Activated naive CD4-positive, alpha-beta T cell treated with anti-CD3 and anti-CD28 coated beads, Interleukin-2, amount 50 U/mL, for 72 hours (primary cell): ENCODE results near the gene SLC36A3. TPM values are rescaled to one million over a fixed set of nuclear protein-coding genes. Genes with fewer than 3 reads are reported as not detected.

Experiments
- ATAC-seq, 2 donors: fragments of 150-1000 bp; cut with Tn5 transposase; 2 replicates each; pipeline ENCODE4 v1.10.0; 2021; ENCODE audit warnings: mild to moderate bottlenecking in 2 of 2, moderate library complexity in 2 of 2
- DNase-seq, 2 donors: peaks; one replicate each; pipeline ENCODE4 v3.0.0; 2021 to 2022; ENCODE audit warnings: low spot score in 2 of 2
- H3K27ac Mint-ChIP-seq, 2 donors: one replicate each; pipeline ENCODE4 v1.8.0; 2022; ENCODE audit warnings: mild to moderate bottlenecking in 2 of 2, mixed read lengths in 2 of 2
- H3K36me3 Mint-ChIP-seq, 2 donors: one replicate each; pipeline ENCODE4 v1.8.0; 2022; ENCODE audit warnings: mixed read lengths in 2 of 2
- H3K9me3 Mint-ChIP-seq, 2 donors: one replicate each; pipeline ENCODE4 v1.8.0; 2022; ENCODE audit warnings: mixed read lengths in 2 of 2
- total RNA-seq, 2 donors: library from RNA; stranded (reverse); gene quantifications; one replicate each; pipeline ENCODE4 v1.2.3, GENCODE V29; 2022

Gene SLC36A3
- not detected for total RNA-seq

DNA sequence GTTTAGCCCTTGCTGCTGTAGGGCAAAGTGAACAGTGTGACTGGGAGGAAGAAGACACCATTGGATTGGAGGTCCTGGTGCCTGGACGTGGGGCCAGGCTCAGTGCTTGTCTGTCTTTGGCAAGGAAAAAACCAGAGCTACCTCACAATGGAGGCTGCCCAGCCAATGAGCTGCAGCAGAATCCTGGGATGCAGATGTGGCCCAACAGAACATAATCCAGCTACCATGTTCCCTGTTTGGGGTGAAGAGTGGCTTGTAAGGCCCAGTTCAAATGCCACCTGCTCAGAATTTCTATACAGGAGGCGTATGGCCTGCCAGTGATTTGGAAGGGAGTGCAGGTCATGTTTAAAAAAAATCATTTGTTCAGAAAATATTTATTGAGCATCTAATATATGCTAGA is at the start of gene SLC36A3:
SLC36A3 (minus strand) TSS at position 101 of the 400 bp plus-strand sequence. CDS start 412 bp downstream, outside the sequence.
- H3K36me3 Mint-ChIP-seq = no peaks in the 10 kb centered on the region
- no peak within 1 kb of the TSS for H3K27ac Mint-ChIP-seq
- ATAC-seq = no peak
- H3K9me3 Mint-ChIP-seq = no peaks in the 10 kb centered on the region
- no peak for DNase-seq

DNA sequence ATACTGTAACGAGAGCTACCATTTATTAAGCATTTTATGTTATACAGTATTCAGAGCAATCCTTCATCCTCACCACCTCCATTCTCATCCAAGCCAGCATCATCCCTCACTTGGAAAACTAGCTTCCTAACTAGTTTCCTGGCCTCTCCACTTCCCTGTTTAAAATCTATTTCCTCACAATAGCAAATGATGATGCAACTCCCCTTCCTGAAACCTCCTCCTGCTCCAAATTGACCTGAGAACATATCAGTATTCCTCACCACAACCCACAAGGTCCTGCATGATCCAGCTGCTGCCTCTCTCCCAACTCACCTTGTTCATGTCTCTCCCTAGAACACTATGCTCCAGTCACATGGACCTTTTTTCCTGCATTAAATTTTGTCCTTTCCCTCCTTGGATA is 48.1 kb upstream of the SLC36A3 start:
- H3K36me3 Mint-ChIP-seq = no peaks in the 10 kb centered on the region
- H3K9me3 Mint-ChIP-seq = no peaks in the 10 kb centered on the region
- H3K27ac Mint-ChIP-seq = no peak overlapping the region
- ATAC-seq = no peak
- DNase-seq = no peak

- DNase-seq = no peak
- no peak for ATAC-seq
- no peaks in the 10 kb centered on the region for H3K36me3 Mint-ChIP-seq
- no peak overlapping the region for H3K27ac Mint-ChIP-seq
- H3K9me3 Mint-ChIP-seq = no peaks in the 10 kb centered on the region
Measured at GRCh38 chr5:151348789-151349188, 45.2 kb upstream of the SLC36A3 start.

DNA sequence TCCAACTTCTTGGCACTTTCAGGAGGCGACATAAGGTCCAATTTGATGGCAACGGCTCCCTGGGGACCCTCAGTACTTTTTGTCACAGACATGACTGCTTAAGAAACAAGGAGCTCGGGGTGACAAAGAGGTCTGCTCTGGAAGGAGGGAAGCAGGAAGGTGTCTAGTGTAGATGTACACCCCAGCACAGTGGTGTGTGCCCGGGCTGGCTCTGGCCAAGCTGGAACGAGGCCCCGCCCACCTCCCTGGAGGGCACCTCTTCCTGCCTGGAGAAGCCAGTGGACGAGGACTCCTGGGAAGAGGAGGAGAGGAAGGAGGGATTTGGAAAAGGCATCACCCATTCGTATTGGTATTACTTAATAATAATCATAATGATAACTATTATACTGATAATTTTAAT is 43.8 kb upstream of the SLC36A3 start, which contains the start of gene SLC36A2:
SLC36A2 (minus strand) TSS at position 191 of the 400 bp plus-strand sequence; CDS start at position 92, 99 bp downstream.
- no peak within 1 kb of the TSS for H3K27ac Mint-ChIP-seq
- ATAC-seq = no peak

DNA sequence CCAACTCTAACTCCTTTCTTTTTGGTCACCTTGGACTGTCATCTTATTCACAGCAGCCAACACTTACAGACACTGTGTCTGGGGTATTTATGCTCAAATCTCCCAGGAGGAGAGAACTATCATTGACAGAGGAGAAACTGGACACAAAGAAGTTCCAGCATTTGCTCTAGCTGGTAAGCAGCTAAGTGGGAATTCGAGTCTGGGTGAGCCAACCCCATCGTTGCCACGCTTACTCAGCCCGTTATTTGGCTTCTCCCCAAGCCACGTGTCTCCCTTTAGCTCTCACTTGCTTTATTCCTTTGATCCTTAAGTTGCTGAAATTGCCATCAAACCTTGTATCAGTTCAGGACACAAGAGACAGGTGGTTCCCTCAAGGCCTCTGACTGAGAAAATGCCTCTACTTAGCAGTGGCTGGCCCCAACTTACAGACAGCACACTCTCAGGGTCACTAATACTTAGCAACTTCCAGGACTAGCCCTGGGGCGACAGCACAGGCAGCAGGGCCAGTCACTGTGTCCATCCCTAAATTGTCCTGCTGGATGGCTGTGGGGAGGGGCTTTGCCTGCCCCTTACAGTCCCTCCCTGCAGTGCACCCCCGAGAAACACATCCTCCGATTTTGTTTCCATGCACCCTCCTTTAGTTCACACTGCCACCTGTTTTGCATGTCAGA is 42.4 kb upstream of the SLC36A3 start:
- Mint-ChIP-seq H3K27ac (no peak overlapping the region), H3K9me3 (no peaks in the 10 kb centered on the region), H3K36me3 (no peaks in the 10 kb centered on the region)
- DNase-seq (no peak), ATAC-seq (no peak)

More for the DNA sequence above, 43.8 kb upstream of the SLC36A3 start, which contains the start of gene SLC36A2:
- Mint-ChIP-seq H3K9me3 (no peaks in the 10 kb centered on the region), H3K36me3 (no peaks in the 10 kb centered on the region)
- DNase-seq = no peak

DNA sequence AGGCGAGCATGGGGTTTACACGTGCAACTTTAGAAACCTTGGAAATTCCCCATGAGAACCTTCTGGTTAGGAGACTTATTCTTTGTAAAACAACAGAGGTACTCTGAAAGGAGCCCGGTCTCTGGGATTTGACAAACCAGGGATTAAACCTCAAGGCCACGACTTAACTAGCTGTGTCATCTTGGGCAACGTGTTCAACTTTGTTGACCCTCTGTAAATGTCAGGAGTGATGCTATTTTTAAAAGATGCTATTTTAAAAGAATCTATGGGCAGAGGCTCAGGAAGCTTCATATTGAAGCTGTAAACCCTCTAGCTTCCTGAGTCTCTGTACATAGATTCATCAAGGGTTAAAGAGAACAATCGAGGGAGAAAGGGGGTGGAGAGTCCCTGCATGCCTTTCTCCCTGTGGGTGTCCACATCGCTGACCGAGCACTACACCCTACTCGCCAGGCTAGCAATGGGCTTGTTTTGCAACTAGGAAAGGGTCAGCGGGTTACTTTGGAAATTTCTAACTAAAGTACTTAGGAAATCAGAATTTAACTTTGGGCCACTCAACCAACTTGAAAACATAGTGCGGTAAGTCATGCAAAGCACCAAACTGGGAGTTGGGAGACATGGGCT is 41.7 kb upstream of the SLC36A3 start:
- no peak for ATAC-seq
- no peak overlapping the region for H3K27ac Mint-ChIP-seq
- H3K36me3 Mint-ChIP-seq = no peaks in the 10 kb centered on the region
- H3K9me3 Mint-ChIP-seq = no peaks in the 10 kb centered on the region
- DNase-seq = no peak

DNA sequence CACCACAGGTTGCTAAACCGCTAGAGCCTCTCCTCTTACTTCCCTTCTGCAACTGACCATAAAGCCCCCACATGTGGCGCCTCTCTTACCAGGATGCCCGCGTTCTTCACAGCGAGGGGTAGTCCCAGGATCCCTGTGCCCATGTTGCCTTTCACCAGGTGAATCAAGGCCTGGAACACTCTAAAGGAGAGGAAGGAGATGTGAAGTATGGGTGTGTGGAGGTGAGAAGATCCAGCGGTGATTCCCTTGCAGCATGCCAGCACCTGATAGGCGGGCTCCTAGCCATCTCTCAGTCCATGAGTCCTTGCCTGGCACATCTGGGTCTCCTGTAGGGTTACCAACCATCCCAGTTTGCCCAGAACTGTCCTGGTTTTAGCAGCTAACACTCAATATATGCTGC is 40.5 kb upstream of the SLC36A3 start:
- no peak for DNase-seq
- Mint-ChIP-seq H3K36me3 (no peaks in the 10 kb centered on the region), H3K27ac (no peak overlapping the region), H3K9me3 (no peaks in the 10 kb centered on the region)
- no peak for ATAC-seq

DNA sequence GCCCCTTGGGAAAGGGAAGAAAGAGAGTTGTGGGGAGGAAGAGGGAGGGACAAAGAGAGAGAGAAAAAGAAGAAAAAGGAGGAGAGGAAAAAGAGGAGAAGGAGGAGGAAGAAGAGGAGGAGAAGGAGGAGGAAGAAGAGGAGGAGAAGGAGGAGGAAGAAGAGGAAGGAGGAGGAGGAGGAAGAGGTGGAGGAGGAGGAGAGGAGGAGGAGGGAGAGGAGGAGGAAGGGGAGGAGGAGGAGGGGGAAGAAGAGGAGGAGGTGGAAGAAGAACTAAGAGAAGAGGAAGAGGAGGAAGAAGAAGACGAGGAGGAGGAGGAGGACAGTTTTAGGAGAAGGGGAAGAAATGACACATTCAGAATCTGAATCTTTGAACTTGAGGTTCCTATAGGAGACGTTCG is 36.4 kb upstream of the SLC36A3 start:
- H3K36me3 Mint-ChIP-seq = peaks cover 0 to 3% of the 10 kb centered on the region in 2 donors
- no peak for DNase-seq
- no peaks in the 10 kb centered on the region for H3K9me3 Mint-ChIP-seq
- no peak overlapping the region for H3K27ac Mint-ChIP-seq
- no peak for ATAC-seq

- DNase-seq = no peak
- no peaks in the 10 kb centered on the region for H3K9me3 Mint-ChIP-seq
- no peak for ATAC-seq
Measured at GRCh38 chr5:151338734-151339133, 35.2 kb upstream of the SLC36A3 start.

GRCh38 chr5:151332857-151333256 is 29.3 kb upstream of the SLC36A3 start:
- Mint-ChIP-seq H3K27ac (no peak overlapping the region), H3K9me3 (no peaks in the 10 kb centered on the region), H3K36me3 (peaks cover 0 to 4% of the 10 kb centered on the region in 2 donors)
- ATAC-seq (no peak), DNase-seq (no peak)

More at GRCh38 chr5:151338734-151339133, 35.2 kb upstream of the SLC36A3 start:
- no peak overlapping the region for H3K27ac Mint-ChIP-seq
- peaks cover 0 to 4% of the 10 kb centered on the region in 2 donors for H3K36me3 Mint-ChIP-seq

DNA sequence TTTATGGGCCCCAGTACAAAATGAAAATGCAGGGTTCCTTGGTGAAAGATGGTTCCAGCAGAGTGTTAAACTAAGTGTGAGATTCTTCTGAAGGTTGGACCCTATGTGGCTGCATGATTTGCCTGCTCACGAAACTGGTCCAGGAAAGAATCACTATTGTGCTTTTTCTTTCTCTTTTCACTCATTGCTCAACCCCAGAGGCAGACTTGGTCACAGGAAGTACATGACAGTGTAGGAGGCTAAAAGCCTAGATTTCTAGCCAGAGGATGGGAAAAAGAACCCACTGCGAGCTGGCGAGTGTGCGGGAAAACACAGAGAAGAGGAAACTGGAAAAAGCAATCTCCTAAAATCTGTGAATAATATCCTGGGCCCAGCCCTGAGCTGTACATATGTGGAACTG is 25.2 kb upstream of the SLC36A3 start:
- DNase-seq (no peak), ATAC-seq (peak; percentile 38 to 68)
- Mint-ChIP-seq H3K9me3 (peaks cover 0 to 3% of the 10 kb centered on the region in 2 donors), H3K27ac (peak overlapping the region in 1 of 2 donors; percentile 14), H3K36me3 (no peaks in the 10 kb centered on the region)

GRCh38 chr5:151327585-151327984 is 24.0 kb upstream of the SLC36A3 start:
- no peaks in the 10 kb centered on the region for H3K36me3 Mint-ChIP-seq
- ATAC-seq (no peak), DNase-seq (no peak)
- H3K27ac Mint-ChIP-seq = peak overlapping the region in 1 of 2 donors; percentile 14
- peaks cover 0 to 3% of the 10 kb centered on the region in 2 donors for H3K9me3 Mint-ChIP-seq

DNA sequence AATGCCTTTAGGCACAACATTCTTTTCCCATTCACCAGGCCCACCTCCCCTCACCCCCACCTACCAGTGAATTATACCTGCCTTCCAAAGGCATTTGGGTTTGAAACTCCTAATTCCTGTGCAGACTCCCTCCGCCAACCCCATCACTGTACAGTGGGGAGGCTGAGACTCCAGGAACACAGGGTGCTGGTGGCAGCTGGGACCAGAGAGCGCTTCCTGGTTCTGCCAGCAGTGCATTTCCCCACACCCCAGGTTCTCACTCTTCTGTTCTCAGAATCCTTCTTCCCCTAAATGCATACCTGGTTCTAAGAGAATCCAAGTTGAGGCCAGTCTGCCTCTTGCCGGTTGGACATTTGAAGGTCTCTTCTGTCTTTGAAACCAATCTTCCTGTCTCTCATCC is 22.7 kb upstream of the SLC36A3 start:
- ATAC-seq (no peak), DNase-seq (no peak)
- peaks cover 0 to 3% of the 10 kb centered on the region in 2 donors for H3K9me3 Mint-ChIP-seq
- no peak overlapping the region for H3K27ac Mint-ChIP-seq
- H3K36me3 Mint-ChIP-seq = no peaks in the 10 kb centered on the region

DNA sequence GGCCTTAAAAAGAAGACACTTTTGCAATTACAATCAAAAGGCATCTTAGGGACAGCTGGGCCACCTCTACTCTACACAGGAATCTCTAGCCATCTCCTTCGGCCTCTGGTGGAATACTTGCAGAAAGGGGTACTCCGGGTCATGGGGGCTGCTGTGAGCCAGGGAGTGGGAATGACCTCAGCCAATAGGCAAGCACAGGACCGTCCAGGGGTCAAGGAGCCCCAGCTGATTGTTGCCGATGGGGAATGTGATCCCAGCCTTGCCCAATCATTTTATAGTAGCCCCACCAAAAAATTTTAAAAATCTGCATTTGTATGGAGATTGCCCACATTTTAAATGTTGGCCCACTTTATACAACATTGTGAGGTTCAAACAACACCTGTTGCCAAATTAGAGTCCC is 16.9 kb upstream of the SLC36A3 start:
- no peak for DNase-seq
- ATAC-seq = no peak
- H3K9me3 Mint-ChIP-seq = peaks cover 0 to 3% of the 10 kb centered on the region in 2 donors
- no peak overlapping the region for H3K27ac Mint-ChIP-seq
- no peaks in the 10 kb centered on the region for H3K36me3 Mint-ChIP-seq

DNA sequence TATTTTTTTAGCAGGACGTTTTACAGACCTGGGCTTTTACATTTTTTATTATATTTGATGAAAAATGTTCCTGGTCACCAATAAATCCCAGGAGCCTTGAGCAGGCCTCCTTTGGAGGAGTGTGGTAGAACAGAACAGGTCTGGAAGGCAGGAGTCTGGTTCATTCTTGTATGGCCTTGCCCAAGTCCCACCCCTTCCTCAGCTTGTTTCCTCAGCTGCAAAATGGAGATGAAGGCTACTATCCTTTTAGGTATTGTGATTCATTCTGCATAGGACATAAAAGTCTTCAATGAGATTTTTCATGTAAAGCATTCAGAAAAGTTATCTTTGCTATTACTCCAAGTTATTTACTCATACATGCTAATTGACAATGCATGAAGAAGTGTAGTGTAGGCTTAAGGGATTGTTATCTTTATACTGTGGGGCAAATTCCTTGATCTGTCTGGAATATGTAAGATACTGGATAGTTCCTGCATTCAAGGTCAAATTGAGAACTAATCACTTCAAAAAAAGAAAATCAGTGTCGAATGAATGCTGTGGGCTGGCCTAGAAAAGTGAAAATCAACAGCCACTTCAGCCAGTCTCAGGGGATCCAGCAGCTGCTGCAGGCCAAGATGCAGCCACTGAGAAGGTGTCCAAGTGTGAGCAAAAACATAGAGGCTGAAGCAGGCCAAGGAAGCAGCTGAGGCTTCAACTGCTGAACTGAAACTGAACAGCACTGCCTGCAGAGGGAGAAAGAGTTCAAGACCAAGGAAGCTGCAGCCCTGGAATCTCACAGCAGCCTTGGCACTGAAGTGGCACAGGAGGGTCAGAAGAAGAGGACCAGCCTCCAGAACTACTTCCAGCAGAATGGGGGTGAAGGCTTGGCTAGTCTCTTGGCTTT is 15.5 kb upstream of the SLC36A3 start:
- DNase-seq (no peak), ATAC-seq (peak in 1 of 2 donors; percentile 55)
- Mint-ChIP-seq H3K27ac (no peak overlapping the region), H3K36me3 (no peaks in the 10 kb centered on the region), H3K9me3 (no peaks in the 10 kb centered on the region)

- no peak overlapping the region for H3K27ac Mint-ChIP-seq
- DNase-seq (no peak), ATAC-seq (no peak)
- H3K36me3 Mint-ChIP-seq = no peaks in the 10 kb centered on the region
- no peaks in the 10 kb centered on the region for H3K9me3 Mint-ChIP-seq
Measured at GRCh38 chr5:151317871-151318270, 14.3 kb upstream of the SLC36A3 start.
